Measurements from ENCODE around the gene FIBCD1. TPM values are rescaled to one million over a fixed set of nuclear protein-coding genes. Genes with fewer than 3 reads are reported as not detected.

Gene FIBCD1
- total and polyA plus RNA-seq, 11 donors = 0.24 to 3.9 (median 1.3) TPM; not detected in 2

GRCh38 chr9:130883479-130883878 lies 55.6 kb downstream of the FIBCD1 start:
- intact Hi-C loops (cut with DNase I) = no loop called here
- Histone ChIP-seq H3K27ac (no peak overlapping the region), H3K36me3 (peaks cover 2 to 100% (median 99%) of the 10 kb centered on the region in 9 donors), H3K4me3 (no peak overlapping the region), H3K27me3 (no peaks in the 10 kb centered on the region), H3K4me1 (no peaks in the 10 kb centered on the region), H3K9me3 (no peaks in the 10 kb centered on the region)
- ATAC-seq (no peak), DNase-seq (no peak)
- no peak for TF ChIP-seq POLR2A (IDR thresholded peaks at IDR 0.05)
- TF ChIP-seq, protein P1, sequence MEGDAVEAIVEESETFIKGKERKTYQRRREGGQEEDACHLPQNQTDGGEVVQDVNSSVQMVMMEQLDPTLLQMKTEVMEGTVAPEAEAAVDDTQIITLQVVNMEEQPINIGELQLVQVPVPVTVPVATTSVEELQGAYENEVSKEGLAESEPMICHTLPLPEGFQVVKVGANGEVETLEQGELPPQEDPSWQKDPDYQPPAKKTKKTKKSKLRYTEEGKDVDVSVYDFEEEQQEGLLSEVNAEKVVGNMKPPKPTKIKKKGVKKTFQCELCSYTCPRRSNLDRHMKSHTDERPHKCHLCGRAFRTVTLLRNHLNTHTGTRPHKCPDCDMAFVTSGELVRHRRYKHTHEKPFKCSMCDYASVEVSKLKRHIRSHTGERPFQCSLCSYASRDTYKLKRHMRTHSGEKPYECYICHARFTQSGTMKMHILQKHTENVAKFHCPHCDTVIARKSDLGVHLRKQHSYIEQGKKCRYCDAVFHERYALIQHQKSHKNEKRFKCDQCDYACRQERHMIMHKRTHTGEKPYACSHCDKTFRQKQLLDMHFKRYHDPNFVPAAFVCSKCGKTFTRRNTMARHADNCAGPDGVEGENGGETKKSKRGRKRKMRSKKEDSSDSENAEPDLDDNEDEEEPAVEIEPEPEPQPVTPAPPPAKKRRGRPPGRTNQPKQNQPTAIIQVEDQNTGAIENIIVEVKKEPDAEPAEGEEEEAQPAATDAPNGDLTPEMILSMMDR (IDR thresholded peaks at IDR 0.05) = no peak
- WGBS, 4 donors = 85 to 91% (median 88%) methylated on average over 5 of the region's 5 CpGs

DNA sequence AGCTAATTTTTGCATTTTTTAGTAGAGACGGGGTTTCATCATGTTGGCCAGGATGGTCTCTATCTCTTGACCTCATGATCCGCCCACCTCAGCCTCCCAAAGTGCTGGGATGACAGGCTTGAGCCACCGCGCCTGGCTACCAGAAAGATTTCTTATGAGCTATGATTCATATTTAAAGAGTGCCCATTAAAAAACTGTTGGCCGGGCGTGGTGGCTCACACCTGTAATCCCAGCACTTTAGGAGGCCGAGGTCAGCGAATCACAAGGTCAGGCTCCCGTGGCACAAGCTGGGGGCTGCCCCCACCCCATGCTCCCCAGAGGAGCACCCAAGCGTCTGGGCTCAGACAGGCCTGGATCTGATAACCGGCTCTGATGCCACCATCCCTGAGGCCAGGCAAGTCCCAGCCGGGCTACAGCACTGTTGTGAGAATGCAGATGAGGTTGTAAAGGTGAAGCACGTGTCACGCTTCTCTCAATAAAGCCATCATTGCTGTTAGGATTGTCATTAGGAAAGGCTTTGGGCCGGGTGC lies 56.3 kb downstream of the FIBCD1 start:
- WGBS, 4 donors = 91 to 92% (median 92%) methylated on average over 13 to 15 of the region's 15 CpGs
- peaks cover 2 to 100% (median 98%) of the 10 kb centered on the region in 9 donors for H3K36me3 ChIP-seq
- DNase-seq = peak in 1 of 5 donors; percentile 27
- H3K4me1 ChIP-seq = no peaks in the 10 kb centered on the region
- intact Hi-C loops (cut with DNase I) = no loop called here
- H3K27me3 ChIP-seq = no peaks in the 10 kb centered on the region
- no peak for TF ChIP-seq POLR2A (IDR thresholded peaks at IDR 0.05)
- TF ChIP-seq, protein P1 (IDR thresholded peaks at IDR 0.05) = no peak
- H3K4me3 ChIP-seq = no peak overlapping the region
- H3K9me3 ChIP-seq = no peaks in the 10 kb centered on the region
- no peak overlapping the region for H3K27ac ChIP-seq
- no peak for ATAC-seq

- no peak for ATAC-seq
- no peak for DNase-seq
- intact Hi-C loops (cut with DNase I) = no loop called here
- Histone ChIP-seq H3K27ac (no peak overlapping the region), H3K36me3 (peaks cover 2 to 100% (median 97%) of the 10 kb centered on the region in 9 donors), H3K4me3 (no peak overlapping the region), H3K9me3 (no peaks in the 10 kb centered on the region), H3K27me3 (no peaks in the 10 kb centered on the region), H3K4me1 (no peaks in the 10 kb centered on the region)
- WGBS, 4 donors = 90 to 95% (median 94%) methylated on average over 6 of the region's 6 CpGs
- TF ChIP-seq, protein P1 (IDR thresholded peaks at IDR 0.05) = no peak
- no peak for TF ChIP-seq POLR2A (IDR thresholded peaks at IDR 0.05)
Measured at GRCh38 chr9:130881516-130881915, 57.5 kb downstream of the FIBCD1 start.

DNA sequence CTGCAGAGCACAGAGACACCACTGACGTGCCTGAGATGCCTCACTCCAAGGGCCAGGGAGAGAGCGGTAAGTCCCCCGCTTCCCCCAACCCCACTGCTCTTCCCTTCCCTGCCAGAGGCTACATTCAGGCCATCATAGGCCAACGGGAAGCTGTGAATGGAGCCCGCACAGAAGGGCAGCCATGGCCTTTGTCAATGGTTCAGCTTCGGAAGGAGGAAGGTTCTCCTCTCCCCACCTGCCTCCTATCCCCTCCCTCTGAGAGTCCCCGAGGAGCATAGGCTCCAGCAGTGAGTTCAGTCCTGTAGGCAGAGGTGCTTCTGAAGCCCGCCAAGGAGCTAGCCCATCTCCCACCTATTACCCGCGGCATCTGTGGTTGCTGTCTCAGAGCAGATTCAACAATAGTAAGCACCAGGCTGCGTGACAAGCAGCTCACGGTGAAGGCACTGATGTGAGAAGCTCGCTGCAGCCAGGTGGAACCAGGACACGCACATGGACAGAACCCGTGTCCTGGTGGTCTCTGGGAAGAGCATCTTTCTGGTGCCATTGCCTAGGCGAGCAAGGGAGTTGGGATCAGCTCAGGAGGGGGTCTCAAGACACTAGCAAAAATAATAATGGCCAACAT lies 58.3 kb downstream of the FIBCD1 start:
- no peak overlapping the region for H3K4me3 ChIP-seq
- H3K9me3 ChIP-seq = no peaks in the 10 kb centered on the region
- peaks cover 2 to 100% (median 97%) of the 10 kb centered on the region in 9 donors for H3K36me3 ChIP-seq
- H3K27me3 ChIP-seq = no peaks in the 10 kb centered on the region
- H3K4me1 ChIP-seq = no peaks in the 10 kb centered on the region
- 92 to 95% (median 94%) methylated on average over 15 to 16 of the region's 16 CpGs for WGBS, 4 donors
- ATAC-seq (no peak), DNase-seq (peak in 2 of 5 donors; percentile 12 to 26)
- no peak overlapping the region for H3K27ac ChIP-seq
- intact Hi-C loops (cut with DNase I) = no loop called here
- TF ChIP-seq, protein P1 (IDR thresholded peaks at IDR 0.05) = no peak
- TF ChIP-seq POLR2A (IDR thresholded peaks at IDR 0.05) = no peak
